ENCODE results near the gene PTPN1. TPM values are rescaled to one million over a fixed set of nuclear protein-coding genes. Genes with fewer than 3 reads are reported as not detected.

Gene PTPN1
- total and polyA plus RNA-seq, 10 of the 15 experiments (the other 5 are each of a cell fraction or from before 2014, with no cell fraction given) = 15.9 to 74.7 (median 43.9) TPM

DNA sequence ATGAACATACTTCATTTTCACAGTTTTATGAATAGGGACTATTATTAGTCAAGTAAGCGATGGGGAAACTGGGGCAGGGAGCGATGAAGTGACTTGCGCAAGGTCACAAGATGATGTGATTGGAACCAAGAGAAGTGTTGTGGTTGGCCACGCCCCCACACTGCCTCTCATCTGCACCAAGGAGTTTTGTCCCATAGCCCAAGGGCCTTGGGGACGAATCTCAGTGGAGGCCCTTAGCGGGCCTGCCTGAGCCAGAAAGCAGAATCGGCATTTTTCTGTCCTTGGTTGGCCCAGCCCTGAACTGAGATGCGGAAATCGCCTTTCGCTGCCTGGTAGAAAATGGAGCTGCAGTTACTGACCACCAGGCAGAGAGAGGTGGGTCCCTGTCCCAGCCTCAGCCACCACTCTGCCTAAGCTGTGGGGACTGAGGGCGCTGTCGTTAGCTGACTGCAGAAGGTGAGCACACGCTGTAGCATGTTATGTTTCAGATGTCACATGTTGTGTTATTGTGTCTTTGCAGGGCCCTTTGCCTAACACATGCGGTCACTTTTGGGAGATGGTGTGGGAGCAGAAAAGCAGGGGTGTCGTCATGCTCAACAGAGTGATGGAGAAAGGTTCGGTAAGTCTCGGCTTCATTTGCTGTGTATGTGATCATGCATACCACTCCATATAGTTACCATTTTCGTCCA lies 57.8 kb downstream of the PTPN1 start (continued):
- no peak for TF ChIP-seq ATF3 (IDR thresholded peaks at IDR 0.05; ENCODE audit: borderline replicate concordance, extremely low read depth, low read depth, low read length)
- no peak for TF ChIP-seq POU2F2 (IDR thresholded peaks at IDR 0.05; ENCODE audit: borderline replicate concordance, low read depth, low read length)

GRCh38 chr20:50568549-50568942 lies 58.4 kb downstream of the PTPN1 start:
- Histone ChIP-seq H3K4me3 (no peak overlapping the region), H3K27me3 (replicated peaks in 1 of 2; ENCODE audit: control insufficient read depth in 2 of 2, insufficient read depth in 2 of 2, low read length in 1 of 2) (no peaks in the 10 kb centered on the region), H3K9ac (ENCODE audit: control insufficient read depth, insufficient read depth, low read length) (no peak overlapping the region), H4K20me1 (ENCODE audit: control insufficient read depth, insufficient read depth) (peaks cover 6% of the 10 kb centered on the region; the same call in 1 of the 2 replicates), H3K9me3 (replicated peaks; ENCODE audit: control insufficient read depth, insufficient read depth, low read length) (no peaks in the 10 kb centered on the region), H2AFZ (ENCODE audit: control insufficient read depth, low read depth, low read length) (no peak overlapping the region), H3K36me3 (ENCODE audit: control insufficient read depth in 2 of 2, insufficient read depth in 2 of 2, low read length in 1 of 2) (peaks cover 22 to 47% of the 10 kb centered on the region in 2 experiments), H3K4me1 (ENCODE audit: control insufficient read depth, insufficient read depth, low read length) (peaks cover 25% of the 10 kb centered on the region), H3K27ac (ENCODE audit: control insufficient read depth, insufficient read depth) (no peak overlapping the region), H3K79me2 (ENCODE audit: control insufficient read depth, insufficient read depth, low read length) (peaks cover 29% of the 10 kb centered on the region), H3K4me2 (ENCODE audit: control insufficient read depth, insufficient read depth) (no peak overlapping the region)
- ATAC-seq (no peak), DNase-seq (ENCODE audit: low read depth, low spot score) (no peak), FAIRE-seq (no peak)
- no TSS peak for BruUV-seq (replicated peaks)
- POLR2A ChIA-PET = no interaction called here
- intact Hi-C loops (cut with micrococcal nuclease; ENCODE audit: unreplicated experiment) (no loop called here), in situ Hi-C loops (cut with MboI) (no loop called here)
- RAD21 ChIA-PET (ENCODE audit: unreplicated experiment) = interaction anchor here (5.5 kb wide), 1 partner anchor 57 kb away, joined by 54 read pairs; the partner anchor contains the start of gene PTPN1
- WGBS (ENCODE audit: insufficient coverage, insufficient replicate concordance, low lambda C conversion rate, missing lambda C conversion rate) = 87% methylated on average over 11 of the region's 11 CpGs
- SMC1A ChIA-PET (ENCODE audit: uncharacterized antibody, unreplicated experiment) = interaction anchor here (73.1 kb wide), 1 partner anchor 60 kb away, joined by 2799 read pairs; the partner anchor contains the start of gene PTPN1
- CTCF ChIA-PET = interaction anchor here (11.4 kb wide), 1 partner anchor 66 kb away, joined by 240 read pairs; no protein-coding TSS in a partner anchor
- TF ChIP-seq MLLT1 (IDR thresholded peaks at IDR 0.05) = no peak
- TF ChIP-seq SREBF2 (IDR thresholded peaks at IDR 0.05; ENCODE audit: low read length) = no peak
- TF ChIP-seq TAF1 (IDR thresholded peaks at IDR 0.05; ENCODE audit: borderline replicate concordance, low read depth, low read length) = no peak
- no peak for TF ChIP-seq SIN3A (IDR thresholded peaks at IDR 0.05; ENCODE audit: low read depth, low read length)
- TF ChIP-seq CHD2 (IDR thresholded peaks at IDR 0.05; ENCODE audit: borderline replicate concordance, low read depth, low read length) = no peak
- TF ChIP-seq, protein P1, sequence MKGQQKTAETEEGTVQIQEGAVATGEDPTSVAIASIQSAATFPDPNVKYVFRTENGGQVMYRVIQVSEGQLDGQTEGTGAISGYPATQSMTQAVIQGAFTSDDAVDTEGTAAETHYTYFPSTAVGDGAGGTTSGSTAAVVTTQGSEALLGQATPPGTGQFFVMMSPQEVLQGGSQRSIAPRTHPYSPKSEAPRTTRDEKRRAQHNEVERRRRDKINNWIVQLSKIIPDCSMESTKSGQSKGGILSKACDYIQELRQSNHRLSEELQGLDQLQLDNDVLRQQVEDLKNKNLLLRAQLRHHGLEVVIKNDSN (IDR thresholded peaks at IDR 0.05; ENCODE audit: borderline replicate concordance, extremely low read length, insufficient read depth, low read depth, low read length) = no peak
- TF ChIP-seq EED (IDR thresholded peaks at IDR 0.05; ENCODE audit: low read depth) = no peak
- TF ChIP-seq, protein P2, sequence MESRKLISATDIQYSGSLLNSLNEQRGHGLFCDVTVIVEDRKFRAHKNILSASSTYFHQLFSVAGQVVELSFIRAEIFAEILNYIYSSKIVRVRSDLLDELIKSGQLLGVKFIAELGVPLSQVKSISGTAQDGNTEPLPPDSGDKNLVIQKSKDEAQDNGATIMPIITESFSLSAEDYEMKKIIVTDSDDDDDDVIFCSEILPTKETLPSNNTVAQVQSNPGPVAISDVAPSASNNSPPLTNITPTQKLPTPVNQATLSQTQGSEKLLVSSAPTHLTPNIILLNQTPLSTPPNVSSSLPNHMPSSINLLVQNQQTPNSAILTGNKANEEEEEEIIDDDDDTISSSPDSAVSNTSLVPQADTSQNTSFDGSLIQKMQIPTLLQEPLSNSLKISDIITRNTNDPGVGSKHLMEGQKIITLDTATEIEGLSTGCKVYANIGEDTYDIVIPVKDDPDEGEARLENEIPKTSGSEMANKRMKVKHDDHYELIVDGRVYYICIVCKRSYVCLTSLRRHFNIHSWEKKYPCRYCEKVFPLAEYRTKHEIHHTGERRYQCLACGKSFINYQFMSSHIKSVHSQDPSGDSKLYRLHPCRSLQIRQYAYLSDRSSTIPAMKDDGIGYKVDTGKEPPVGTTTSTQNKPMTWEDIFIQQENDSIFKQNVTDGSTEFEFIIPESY (IDR thresholded peaks at IDR 0.05) = no peak
- TF ChIP-seq GABPA (IDR thresholded peaks at IDR 0.05; ENCODE audit: low read depth) = no peak
- TF ChIP-seq, protein P3, sequence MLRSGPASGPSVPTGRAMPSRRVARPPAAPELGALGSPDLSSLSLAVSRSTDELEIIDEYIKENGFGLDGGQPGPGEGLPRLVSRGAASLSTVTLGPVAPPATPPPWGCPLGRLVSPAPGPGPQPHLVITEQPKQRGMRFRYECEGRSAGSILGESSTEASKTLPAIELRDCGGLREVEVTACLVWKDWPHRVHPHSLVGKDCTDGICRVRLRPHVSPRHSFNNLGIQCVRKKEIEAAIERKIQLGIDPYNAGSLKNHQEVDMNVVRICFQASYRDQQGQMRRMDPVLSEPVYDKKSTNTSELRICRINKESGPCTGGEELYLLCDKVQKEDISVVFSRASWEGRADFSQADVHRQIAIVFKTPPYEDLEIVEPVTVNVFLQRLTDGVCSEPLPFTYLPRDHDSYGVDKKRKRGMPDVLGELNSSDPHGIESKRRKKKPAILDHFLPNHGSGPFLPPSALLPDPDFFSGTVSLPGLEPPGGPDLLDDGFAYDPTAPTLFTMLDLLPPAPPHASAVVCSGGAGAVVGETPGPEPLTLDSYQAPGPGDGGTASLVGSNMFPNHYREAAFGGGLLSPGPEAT (IDR thresholded peaks at IDR 0.05; ENCODE audit: low read depth) = no peak

All from GM12878 (cell line).